ENCODE measurements around the gene IGFBP5. TPM values are rescaled to one million over a fixed set of nuclear protein-coding genes. Genes with fewer than 3 reads are reported as not detected.

The IGFBP5 gene
- total RNA-seq, 2 donors from 2014 or later, result 162 to 319 TPM

GRCh38 chr2:216721141-216721540 is 25.8 kb upstream of the IGFBP5 start:
- H3K36me3 ChIP-seq, result no peaks in the 10 kb centered on the region
- TF ChIP-seq, protein P1, sequence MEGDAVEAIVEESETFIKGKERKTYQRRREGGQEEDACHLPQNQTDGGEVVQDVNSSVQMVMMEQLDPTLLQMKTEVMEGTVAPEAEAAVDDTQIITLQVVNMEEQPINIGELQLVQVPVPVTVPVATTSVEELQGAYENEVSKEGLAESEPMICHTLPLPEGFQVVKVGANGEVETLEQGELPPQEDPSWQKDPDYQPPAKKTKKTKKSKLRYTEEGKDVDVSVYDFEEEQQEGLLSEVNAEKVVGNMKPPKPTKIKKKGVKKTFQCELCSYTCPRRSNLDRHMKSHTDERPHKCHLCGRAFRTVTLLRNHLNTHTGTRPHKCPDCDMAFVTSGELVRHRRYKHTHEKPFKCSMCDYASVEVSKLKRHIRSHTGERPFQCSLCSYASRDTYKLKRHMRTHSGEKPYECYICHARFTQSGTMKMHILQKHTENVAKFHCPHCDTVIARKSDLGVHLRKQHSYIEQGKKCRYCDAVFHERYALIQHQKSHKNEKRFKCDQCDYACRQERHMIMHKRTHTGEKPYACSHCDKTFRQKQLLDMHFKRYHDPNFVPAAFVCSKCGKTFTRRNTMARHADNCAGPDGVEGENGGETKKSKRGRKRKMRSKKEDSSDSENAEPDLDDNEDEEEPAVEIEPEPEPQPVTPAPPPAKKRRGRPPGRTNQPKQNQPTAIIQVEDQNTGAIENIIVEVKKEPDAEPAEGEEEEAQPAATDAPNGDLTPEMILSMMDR (IDR thresholded peaks at IDR 0.05), result no peak
- TF ChIP-seq POLR2AphosphoS5 (IDR thresholded peaks at IDR 0.05), result no peak
- no peak for TF ChIP-seq POLR2A (IDR thresholded peaks at IDR 0.05)
- DNase-seq (ENCODE audit: low spot score), result no peak
- H3K27ac ChIP-seq, result no peak overlapping the region
- intact Hi-C loops (cut with DNase I), result no loop called here
- no peaks in the 10 kb centered on the region for H3K4me1 ChIP-seq (replicated peaks)
- no peaks in the 10 kb centered on the region for H3K27me3 ChIP-seq (replicated peaks; ENCODE audit: insufficient read depth)
- no peaks in the 10 kb centered on the region for H3K9me3 ChIP-seq
- no peak overlapping the region for H3K4me3 ChIP-seq
- WGBS, result 95% methylated on average over 1 of the region's 1 CpG

DNA sequence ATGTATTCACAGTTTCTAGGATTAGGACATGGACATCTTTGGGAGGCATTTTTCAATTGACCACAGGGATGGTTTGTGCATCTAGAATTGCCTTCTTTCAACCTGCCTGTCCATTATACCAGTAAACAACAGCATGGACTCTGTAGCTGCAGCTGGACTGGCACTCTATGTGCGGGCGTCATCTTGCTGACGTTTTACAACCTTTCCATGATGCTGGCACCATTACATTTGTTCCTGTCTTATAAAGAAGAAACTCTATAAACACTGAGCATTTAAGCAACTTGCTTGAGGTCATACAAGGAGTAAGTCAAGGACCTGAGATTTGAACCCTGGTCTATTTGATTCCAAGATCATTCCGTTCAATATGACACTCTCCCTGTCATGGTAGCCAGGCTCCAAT is 25.4 kb upstream of the IGFBP5 start:
- H3K27me3 ChIP-seq (replicated peaks; ENCODE audit: insufficient read depth), result no peaks in the 10 kb centered on the region
- H3K9me3 ChIP-seq, result no peaks in the 10 kb centered on the region
- H3K4me3 ChIP-seq, result no peak overlapping the region
- H3K27ac ChIP-seq, result no peak overlapping the region
- intact Hi-C loops (cut with DNase I), result no loop called here
- no peak for DNase-seq (ENCODE audit: low spot score)
- no peak for TF ChIP-seq POLR2A (IDR thresholded peaks at IDR 0.05)
- TF ChIP-seq POLR2AphosphoS5 (IDR thresholded peaks at IDR 0.05), result no peak
- TF ChIP-seq, protein P1 (IDR thresholded peaks at IDR 0.05), result no peak
- 86% methylated on average over 4 of the region's 4 CpGs for WGBS
- H3K36me3 ChIP-seq, result no peaks in the 10 kb centered on the region
- H3K4me1 ChIP-seq (replicated peaks), result no peaks in the 10 kb centered on the region

DNA sequence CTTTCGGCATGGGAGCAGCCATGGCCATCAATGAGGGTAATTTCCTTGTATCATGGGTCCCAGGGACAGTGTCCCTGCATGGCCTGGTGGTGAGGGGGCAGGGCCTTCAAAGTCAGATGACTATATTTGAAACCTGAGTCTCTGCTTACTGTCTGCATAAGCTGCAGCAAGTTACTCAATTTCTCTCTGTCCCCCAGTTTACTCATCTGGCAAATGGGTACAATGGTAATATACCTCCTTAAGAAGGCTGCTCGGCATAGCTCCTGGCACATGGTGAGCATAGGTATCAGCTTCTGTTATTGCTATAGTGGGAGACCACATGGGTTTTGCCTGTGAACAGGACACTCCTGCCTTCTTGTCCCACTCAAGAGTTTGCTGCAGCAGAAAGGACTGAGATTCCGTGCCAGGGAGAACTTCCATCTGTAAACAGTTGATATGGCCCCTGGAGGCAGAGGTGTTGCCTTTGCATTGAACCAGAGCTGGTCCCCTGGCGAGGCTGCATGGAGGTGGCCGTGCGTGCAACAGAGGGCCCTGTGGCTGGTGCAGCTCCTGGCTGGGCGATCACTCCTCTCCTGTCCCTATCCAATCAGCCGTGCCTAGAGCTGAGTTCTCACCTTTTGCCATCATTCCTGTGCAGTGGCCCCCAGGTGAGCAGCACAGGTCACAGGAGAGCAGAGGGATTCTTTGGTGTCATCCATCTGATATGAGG is 22.7 kb upstream of the IGFBP5 start:
- Histone ChIP-seq H3K36me3 (no peaks in the 10 kb centered on the region), H3K4me1 (replicated peaks) (no peaks in the 10 kb centered on the region), H3K27me3 (replicated peaks; ENCODE audit: insufficient read depth) (no peaks in the 10 kb centered on the region), H3K9me3 (no peaks in the 10 kb centered on the region), H3K27ac (no peak overlapping the region), H3K4me3 (no peak overlapping the region)
- no peak for TF ChIP-seq POLR2A (IDR thresholded peaks at IDR 0.05)
- TF ChIP-seq POLR2AphosphoS5 (IDR thresholded peaks at IDR 0.05), result no peak
- TF ChIP-seq, protein P1 (IDR thresholded peaks at IDR 0.05), result no peak
- 96% methylated on average over 8 of the region's 8 CpGs for WGBS
- DNase-seq (ENCODE audit: low spot score), result no peak
- intact Hi-C loops (cut with DNase I), result no loop called here

DNA sequence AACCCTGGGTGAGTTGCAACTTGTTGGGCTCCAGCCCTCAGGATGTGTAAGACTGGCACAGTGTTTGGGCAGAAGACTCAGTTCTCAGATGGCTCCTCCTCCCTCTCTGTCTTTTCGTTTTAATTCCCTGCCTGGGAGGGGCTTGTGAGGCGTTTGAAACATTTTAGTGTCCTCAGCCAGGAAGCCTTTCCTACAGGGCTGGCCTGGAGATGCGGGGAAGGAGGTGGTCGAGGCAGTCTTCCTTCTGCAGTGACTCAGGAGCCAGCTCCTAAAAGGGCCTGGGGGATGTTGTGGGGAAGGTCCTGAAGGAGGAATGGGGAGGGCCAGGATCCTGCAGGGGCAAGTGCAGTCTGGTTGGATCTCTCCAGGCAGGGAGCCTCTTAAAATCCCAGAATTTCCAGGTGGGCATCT is 22.1 kb upstream of the IGFBP5 start:
- no peak overlapping the region for H3K4me3 ChIP-seq
- no peaks in the 10 kb centered on the region for H3K9me3 ChIP-seq
- H3K36me3 ChIP-seq, result no peaks in the 10 kb centered on the region
- TF ChIP-seq POLR2AphosphoS5 (IDR thresholded peaks at IDR 0.05), result no peak
- no peak for TF ChIP-seq POLR2A (IDR thresholded peaks at IDR 0.05)
- TF ChIP-seq, protein P1 (IDR thresholded peaks at IDR 0.05), result no peak
- H3K4me1 ChIP-seq (replicated peaks), result no peaks in the 10 kb centered on the region
- WGBS, result 17% methylated on average over 4 of the region's 4 CpGs
- intact Hi-C loops (cut with DNase I), result no loop called here
- no peak overlapping the region for H3K27ac ChIP-seq
- no peak for DNase-seq (ENCODE audit: low spot score)
- no peaks in the 10 kb centered on the region for H3K27me3 ChIP-seq (replicated peaks; ENCODE audit: insufficient read depth)

DNA sequence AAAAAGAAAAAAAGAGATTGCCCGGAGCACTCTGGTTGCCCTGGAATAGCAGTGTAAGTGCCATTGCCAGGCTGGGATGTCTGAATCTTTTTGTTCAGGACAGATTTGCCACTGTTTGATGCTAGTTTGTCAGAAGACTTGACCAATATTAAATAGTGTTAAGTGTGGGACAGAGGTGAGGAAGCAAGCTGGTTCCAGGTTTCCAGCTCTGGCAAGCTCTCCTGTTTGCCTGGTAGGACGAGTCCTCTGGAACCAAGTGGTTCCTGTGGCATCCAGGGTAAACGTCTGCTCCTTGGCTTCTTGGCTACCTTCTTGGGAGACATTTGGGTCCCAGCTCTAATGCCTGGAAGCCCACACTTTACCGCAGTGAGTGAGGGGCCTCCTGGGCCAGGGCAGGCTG is 20.8 kb upstream of the IGFBP5 start:
- intact Hi-C loops (cut with DNase I), result no loop called here
- Histone ChIP-seq H3K4me1 (replicated peaks) (no peaks in the 10 kb centered on the region), H3K9me3 (no peaks in the 10 kb centered on the region), H3K27me3 (replicated peaks; ENCODE audit: insufficient read depth) (no peaks in the 10 kb centered on the region), H3K27ac (no peak overlapping the region), H3K36me3 (no peaks in the 10 kb centered on the region), H3K4me3 (no peak overlapping the region)
- TF ChIP-seq, protein P1 (IDR thresholded peaks at IDR 0.05), result no peak
- TF ChIP-seq POLR2AphosphoS5 (IDR thresholded peaks at IDR 0.05) (no peak), POLR2A (IDR thresholded peaks at IDR 0.05) (no peak)
- WGBS, result 51% methylated on average over 4 of the region's 4 CpGs
- DNase-seq (ENCODE audit: low spot score), result no peak
